Left hindlimb (tissue), 1 donor: ENCODE results near the gene FBXO33.

Experiments
- DNase-seq: peaks from one replicate; pipeline ENCODE4 v3.0.0-alpha.2; 2018

Gene FBXO33

GRCh38 chr14:39432179-39432618 is at the start of gene FBXO33:
Gene FBXO33 (minus strand): TSS chr14:39432433. CDS start chr14:39432162, 271 bp downstream.
- DNase-seq, result peak; percentile 99

- DNase-seq, result no peak
These were observed 42.2 kb upstream of the FBXO33 start for GRCh38 chr14:39474416-39474911.

- no peak for DNase-seq
These were observed 39.8 kb upstream of the FBXO33 start for GRCh38 chr14:39472078-39472477.

GRCh38 chr14:39469094-39469710 is 37.0 kb upstream of the FBXO33 start:
- no peak for DNase-seq

GRCh38 chr14:39467889-39468524 is 35.8 kb upstream of the FBXO33 start:
- no peak for DNase-seq

- DNase-seq, result no peak
These were observed 27.7 kb upstream of the FBXO33 start for GRCh38 chr14:39459795-39460478.

- DNase-seq, result no peak
These were observed 24.5 kb upstream of the FBXO33 start for GRCh38 chr14:39456702-39457250.

- no peak for DNase-seq
These were observed 22.8 kb upstream of the FBXO33 start for GRCh38 chr14:39454906-39455539.

- DNase-seq, result no peak
These were observed 20.4 kb upstream of the FBXO33 start for GRCh38 chr14:39452680-39453079.

- no peak for DNase-seq
These were observed 19.6 kb upstream of the FBXO33 start for GRCh38 chr14:39451811-39452210.

- no peak for DNase-seq
These were observed 15.0 kb upstream of the FBXO33 start for GRCh38 chr14:39447175-39447661.

- no peak for DNase-seq
These were observed 14.0 kb upstream of the FBXO33 start for GRCh38 chr14:39446131-39446744.

GRCh38 chr14:39442293-39442692 is 10.1 kb upstream of the FBXO33 start:
- no peak for DNase-seq

GRCh38 chr14:39441805-39442204 is 9.6 kb upstream of the FBXO33 start:
- no peak for DNase-seq

- no peak for DNase-seq
These were observed 8.7 kb upstream of the FBXO33 start for GRCh38 chr14:39440975-39441374.

- no peak for DNase-seq
These were observed 3.0 kb upstream of the FBXO33 start for GRCh38 chr14:39435241-39435640.

GRCh38 chr14:39434401-39434800 is 2.2 kb upstream of the FBXO33 start:
- DNase-seq, result no peak

GRCh38 chr14:39433452-39433813 is 1.2 kb upstream of the FBXO33 start:
- DNase-seq, result no peak

- DNase-seq, result peak; percentile 92
These were observed 602 bp upstream of the FBXO33 start for GRCh38 chr14:39432619-39433451.

GRCh38 chr14:39431416-39432178 is 636 bp downstream of the FBXO33 start:
- peak; percentile 63 for DNase-seq
